Stomach (tissue), 9 donors: ENCODE measurements around the gene MAP6D1. TPM values are rescaled to one million over a fixed set of nuclear protein-coding genes. Genes with fewer than 3 reads are reported as not detected.

Experiments used
- DNase-seq, 2 donors: peaks; one replicate each; pipeline versions ENCODE4 v3.0.0 to v3.0.0-alpha.2; 2013 to 2019
- H3K27ac ChIP-seq, 5 donors: fragments of 200-600 bp in 4 of 5; sonication (generic) in 4 of 5; one replicate each; pipeline ENCODE4 v1.5.1; 2013 to 2019; ENCODE audit warnings: mild to moderate bottlenecking in 1 of 5, moderate library complexity in 1 of 5
- H3K27me3 ChIP-seq, 3 donors: fragments of 200-600 bp; sonication (generic); one replicate each; pipeline ENCODE4 v1.5.1; 2017 to 2019; ENCODE audit warnings: mixed run types in 1 of 3
- H3K36me3 ChIP-seq, 4 donors: fragments of 200-600 bp; sonication (generic); 1 replicate in 3 of 4; 2 replicates in 1 of 4; pipeline ENCODE4 v1.5.1; 2016 to 2019
- H3K4me1 ChIP-seq, 4 donors: fragments of 200-600 bp; sonication (generic); one replicate each; pipeline ENCODE4 v1.5.1; 2016 to 2019
- H3K4me3 ChIP-seq, 4 donors: fragments of 200-600 bp; sonication (generic) in 3 of 4; one replicate each; pipeline ENCODE4 v1.5.1; 2016 to 2019; ENCODE audit warnings: mild to moderate bottlenecking in 1 of 4
- H3K9me3 ChIP-seq, 4 donors: fragments of 200-600 bp; sonication (generic); one replicate each; pipeline ENCODE4 v1.5.1; 2016 to 2019
- EP300 ChIP-seq: sonication (generic); formaldehyde crosslinking; IDR thresholded peaks from one replicate; pipeline ENCODE4 v1.6.1; 2017; ENCODE audit warnings: antibody characterized with exemption
- POLR2A ChIP-seq, 4 donors: fragments of 450-650 bp; IDR thresholded peaks; one replicate each; pipeline ENCODE4 v1.6.1; 2016; ENCODE audit warnings: antibody characterized with exemption in 4 of 4, control low read depth in 2 of 4, mild to moderate bottlenecking in 1 of 4, moderate library complexity in 1 of 4
- POLR2AphosphoS5 ChIP-seq, 3 donors: sonication (generic); formaldehyde crosslinking; IDR thresholded peaks; one replicate each; pipeline ENCODE4 v1.6.1; 2016; ENCODE audit warnings: antibody characterized with exemption in 3 of 3
- WGBS, 5 donors: extraction: QIAGEN DNeasy Blood & Tissue Kit in 3 of 5; methylation state at CpG; one replicate each; pipeline versions ENCODE4 v1.1.5 to v1.1.7; 2013 to 2018; 5-methylcytosine and 5-hydroxymethylcytosine counted together
- intact Hi-C: fragments of 100-400 bp; cut with DNase I; formaldehyde crosslinking; loops from one replicate; pipeline ENCODE4 v1.15.1; 2023; ENCODE audit warnings: low total_unique reads
- polyA plus RNA-seq, 3 donors: library from polyadenylated mRNA; stranded (reverse); fragments of 200-250 nt; gene quantifications; one replicate each; pipeline ENCODE4 v1.2.3, GENCODE V29; 2013
- total RNA-seq, 5 donors: library from RNA; depleted of rRNA; stranded (reverse); fragments of >200 nt; gene quantifications; one replicate each; pipeline versions ENCODE4 v1.1.0 to v1.2.3, GENCODE V29; 2014 to 2016
- TF ChIP-seq, protein P1 (sequence below), 7 experiments: fragments of 450-650 bp in 4 of 7; fragments of 200-600 bp in 3 of 7; sonication (generic) in 3 of 7; IDR thresholded peaks; one replicate each; pipeline ENCODE4 v1.5.1; 2016 to 2019; ENCODE audit warnings: antibody characterized with exemption in 7 of 7, control low read depth in 2 of 7, mild to moderate bottlenecking in 1 of 7
- donor health status: healthy with polysubstance abuse.
- donor health status: Bipolar disorder and iron deficiency.
- donor health status: healthy.

MAP6D1 gene
- total and polyA plus RNA-seq, 8 donors, result 0.25 to 1.0 (median 0.58) TPM; not detected in 5

DNA sequence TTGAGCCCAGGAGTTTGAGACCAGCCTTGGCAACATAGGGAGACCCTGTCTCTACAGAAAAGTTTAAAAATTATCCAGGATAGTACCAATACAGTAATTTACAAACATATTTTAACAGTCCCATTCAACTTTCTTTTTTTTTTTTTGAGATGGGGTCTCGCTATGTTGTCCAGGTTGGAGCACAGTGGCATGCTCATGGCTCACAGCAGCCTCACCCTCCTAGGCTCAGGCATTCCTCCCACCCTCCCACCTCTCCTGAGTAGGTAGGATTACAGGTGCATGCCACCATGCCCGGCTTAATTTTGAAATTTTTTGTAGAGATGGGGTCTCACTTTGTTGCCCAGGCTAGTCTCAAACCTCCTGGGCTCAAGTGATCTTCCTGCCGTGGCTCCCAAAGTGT is 12.5 kb upstream of the MAP6D1 start:
- H3K36me3 ChIP-seq, result peaks cover 33 to 97% (median 94%) of the 10 kb centered on the region in 4 donors
- WGBS, 5 donors, result 93 to 100% (median 98%) methylated on average over 3 of the region's 3 CpGs
- no peak overlapping the region for H3K4me3 ChIP-seq
- no peaks in the 10 kb centered on the region for H3K4me1 ChIP-seq
- H3K27me3 ChIP-seq, result no peaks in the 10 kb centered on the region
- TF ChIP-seq POLR2AphosphoS5 (IDR thresholded peaks at IDR 0.05) (no peak), POLR2A (IDR thresholded peaks at IDR 0.05) (no peak), EP300 (no peak)
- TF ChIP-seq, protein P1, sequence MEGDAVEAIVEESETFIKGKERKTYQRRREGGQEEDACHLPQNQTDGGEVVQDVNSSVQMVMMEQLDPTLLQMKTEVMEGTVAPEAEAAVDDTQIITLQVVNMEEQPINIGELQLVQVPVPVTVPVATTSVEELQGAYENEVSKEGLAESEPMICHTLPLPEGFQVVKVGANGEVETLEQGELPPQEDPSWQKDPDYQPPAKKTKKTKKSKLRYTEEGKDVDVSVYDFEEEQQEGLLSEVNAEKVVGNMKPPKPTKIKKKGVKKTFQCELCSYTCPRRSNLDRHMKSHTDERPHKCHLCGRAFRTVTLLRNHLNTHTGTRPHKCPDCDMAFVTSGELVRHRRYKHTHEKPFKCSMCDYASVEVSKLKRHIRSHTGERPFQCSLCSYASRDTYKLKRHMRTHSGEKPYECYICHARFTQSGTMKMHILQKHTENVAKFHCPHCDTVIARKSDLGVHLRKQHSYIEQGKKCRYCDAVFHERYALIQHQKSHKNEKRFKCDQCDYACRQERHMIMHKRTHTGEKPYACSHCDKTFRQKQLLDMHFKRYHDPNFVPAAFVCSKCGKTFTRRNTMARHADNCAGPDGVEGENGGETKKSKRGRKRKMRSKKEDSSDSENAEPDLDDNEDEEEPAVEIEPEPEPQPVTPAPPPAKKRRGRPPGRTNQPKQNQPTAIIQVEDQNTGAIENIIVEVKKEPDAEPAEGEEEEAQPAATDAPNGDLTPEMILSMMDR (IDR thresholded peaks at IDR 0.05), result no peak
- intact Hi-C loops, result no loop called here
- no peaks in the 10 kb centered on the region for H3K9me3 ChIP-seq
- no peak overlapping the region for H3K27ac ChIP-seq
- DNase-seq, result no peak

DNA sequence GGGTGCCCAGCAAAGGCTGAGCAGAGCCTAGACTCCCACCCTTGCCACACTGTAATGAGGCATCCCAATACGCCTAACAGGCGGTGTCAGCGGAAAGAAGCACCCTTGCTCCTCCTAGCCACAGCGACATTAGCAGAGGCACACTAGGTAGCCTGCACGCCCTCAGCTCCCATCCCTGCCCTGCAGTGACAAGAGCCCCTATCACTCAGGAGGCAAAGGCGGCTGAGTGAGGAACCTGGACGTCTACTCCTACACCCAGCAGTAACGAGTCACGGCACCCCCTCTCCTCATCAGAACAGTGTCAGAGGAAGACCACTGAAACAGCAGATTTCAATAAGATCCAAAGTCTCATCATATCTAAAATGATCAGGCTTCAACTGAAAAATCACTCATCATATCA is 12.0 kb upstream of the MAP6D1 start:
- Histone ChIP-seq H3K9me3 (no peaks in the 10 kb centered on the region), H3K36me3 (peaks cover 36 to 97% (median 94%) of the 10 kb centered on the region in 4 donors), H3K4me3 (no peak overlapping the region), H3K27me3 (no peaks in the 10 kb centered on the region), H3K27ac (no peak overlapping the region), H3K4me1 (no peaks in the 10 kb centered on the region)
- 88 to 97% (median 94%) methylated on average over 8 to 9 of the region's 9 CpGs for WGBS, 5 donors
- no peak for TF ChIP-seq POLR2AphosphoS5 (IDR thresholded peaks at IDR 0.05)
- no peak for TF ChIP-seq EP300
- TF ChIP-seq POLR2A (IDR thresholded peaks at IDR 0.05), result no peak
- TF ChIP-seq, protein P1 (IDR thresholded peaks at IDR 0.05), result no peak
- intact Hi-C loops, result no loop called here
- no peak for DNase-seq

DNA sequence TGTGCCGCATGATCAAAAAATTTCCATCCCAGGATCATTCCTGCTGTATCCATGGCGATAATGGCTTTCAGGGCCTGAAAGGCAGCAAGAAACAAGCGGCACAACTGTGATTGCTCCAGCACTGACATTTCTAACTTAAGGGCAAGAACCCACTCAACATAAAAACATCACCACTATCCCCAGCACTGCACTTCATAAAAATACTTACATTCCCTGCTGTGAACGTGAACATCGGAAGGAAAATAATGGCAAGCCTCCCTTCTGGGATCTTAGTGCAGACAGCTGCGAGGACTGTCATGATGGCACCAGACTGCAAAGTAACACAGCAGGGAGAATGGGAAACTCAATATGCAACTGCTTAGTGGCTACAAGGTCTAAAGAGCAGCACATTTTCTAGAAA is 8.1 kb upstream of the MAP6D1 start:
- no peaks in the 10 kb centered on the region for H3K9me3 ChIP-seq
- no peak for DNase-seq
- WGBS, 5 donors, result 96 to 97% (median 97%) methylated on average over 6 of the region's 6 CpGs
- no peak overlapping the region for H3K27ac ChIP-seq
- no peak for TF ChIP-seq EP300
- no peak for TF ChIP-seq POLR2A (IDR thresholded peaks at IDR 0.05)
- TF ChIP-seq, protein P1 (IDR thresholded peaks at IDR 0.05), result no peak
- no peak for TF ChIP-seq POLR2AphosphoS5 (IDR thresholded peaks at IDR 0.05)
- intact Hi-C loops, result no loop called here
- H3K27me3 ChIP-seq, result no peaks in the 10 kb centered on the region
- H3K4me1 ChIP-seq, result no peaks in the 10 kb centered on the region
- H3K36me3 ChIP-seq, result peaks cover 24 to 97% (median 93%) of the 10 kb centered on the region in 4 donors
- H3K4me3 ChIP-seq, result no peak overlapping the region

DNA sequence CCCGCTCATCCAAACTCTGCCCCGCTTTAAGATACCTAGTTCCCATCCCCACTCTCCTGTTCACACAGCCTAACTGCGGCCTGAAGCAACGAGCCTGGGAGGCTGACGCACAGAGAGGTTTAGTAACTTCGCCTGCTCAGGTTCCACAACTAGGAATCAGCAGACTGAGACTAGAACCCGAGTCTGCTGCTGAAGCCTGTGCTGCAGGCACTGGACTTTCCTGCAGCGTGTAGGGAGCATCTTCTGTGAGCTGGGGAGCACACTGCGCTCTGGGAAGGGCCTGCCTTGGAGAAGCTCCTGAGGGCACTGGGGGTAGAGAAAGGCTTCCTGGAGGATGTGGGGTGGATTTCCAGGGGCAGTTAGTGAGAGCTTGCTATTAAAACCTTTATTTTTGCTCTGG is 4.8 kb upstream of the MAP6D1 start:
- WGBS, 5 donors, result 95 to 99% (median 97%) methylated on average over 8 to 9 of the region's 9 CpGs
- Histone ChIP-seq H3K27me3 (no peaks in the 10 kb centered on the region), H3K4me1 (peaks cover 0 to 12% (median 6%) of the 10 kb centered on the region in 4 donors), H3K36me3 (peaks cover 22 to 77% (median 75%) of the 10 kb centered on the region in 4 donors), H3K4me3 (no peak overlapping the region), H3K9me3 (no peaks in the 10 kb centered on the region), H3K27ac (no peak overlapping the region)
- TF ChIP-seq EP300 (no peak), POLR2AphosphoS5 (IDR thresholded peaks at IDR 0.05) (no peak), POLR2A (IDR thresholded peaks at IDR 0.05) (no peak)
- TF ChIP-seq, protein P1 (IDR thresholded peaks at IDR 0.05), result no peak
- DNase-seq, result no peak
- intact Hi-C loops, result no loop called here
